ENCODE results near the gene MUS81. TPM values are rescaled to one million over a fixed set of nuclear protein-coding genes. Genes with fewer than 3 reads are reported as not detected.

Gene MUS81
- polyA plus RNA-seq, 4 donors: 46.6 to 56.8 (median 49.3) TPM

DNA sequence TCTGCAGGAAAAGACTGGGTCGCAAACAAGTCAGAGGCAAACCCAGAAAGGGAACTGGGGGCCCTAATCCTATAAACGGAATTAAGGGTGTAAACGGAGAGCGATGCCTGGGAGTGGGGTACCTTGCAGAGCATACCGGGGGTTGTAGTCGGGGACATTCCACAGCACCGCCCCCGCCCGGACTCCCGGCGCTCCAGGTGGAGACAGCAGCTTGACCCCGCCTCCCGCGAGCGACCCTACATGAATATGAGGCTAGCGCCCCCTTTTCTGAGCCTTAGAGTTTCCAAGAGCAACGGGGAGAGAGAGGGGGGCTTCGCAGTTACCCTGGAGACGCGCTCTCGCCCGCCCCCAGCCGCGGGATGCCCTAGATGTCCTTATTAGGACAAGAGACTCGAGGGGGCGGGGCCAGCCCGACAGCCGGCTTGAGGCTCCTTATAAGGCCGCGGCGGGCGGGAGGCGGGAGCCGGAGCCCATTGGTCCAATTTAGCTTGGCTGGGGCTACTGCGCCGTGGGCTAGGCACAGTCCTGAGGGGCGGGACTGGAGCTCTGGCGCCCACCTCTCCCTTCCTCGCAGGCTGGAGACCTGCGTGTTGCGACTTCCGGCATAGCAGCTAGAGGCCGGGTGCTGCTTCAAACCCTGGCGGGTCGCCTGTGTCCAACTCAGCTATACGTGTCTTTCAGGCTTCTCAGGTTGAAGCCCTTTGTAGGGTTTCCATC is 980 bp upstream of the MUS81 start:
- DNase-seq (ENCODE audit: low read depth in 4 of 4, low spot score in 3 of 4): peak; percentile 89 to 96 (median 96)

DNA sequence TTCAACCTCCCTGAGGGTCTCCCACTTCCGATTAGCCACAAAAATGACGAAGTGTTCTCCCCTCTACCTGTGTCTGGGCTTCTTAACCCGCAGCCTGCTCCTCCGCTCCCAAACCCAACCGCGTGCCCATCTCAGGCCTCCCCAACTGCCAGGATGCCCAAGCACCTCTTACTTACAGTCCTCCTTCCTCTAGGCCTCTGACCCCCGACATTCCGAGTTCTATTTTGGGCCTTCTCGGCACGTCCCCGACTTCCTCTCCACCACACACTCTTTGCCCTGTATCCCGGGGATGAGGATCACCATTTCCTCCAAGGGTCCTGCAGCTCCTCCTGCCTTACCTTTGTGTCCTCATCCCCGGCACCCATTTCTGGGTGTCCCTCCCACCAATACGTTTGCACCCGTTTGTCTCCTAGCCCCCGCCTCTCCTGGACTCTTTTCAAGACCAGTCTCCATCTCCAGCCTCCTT is 388 bp upstream of the MUS81 start:
- DNase-seq (ENCODE audit: low read depth in 4 of 4, low spot score in 3 of 4): no peak

DNA sequence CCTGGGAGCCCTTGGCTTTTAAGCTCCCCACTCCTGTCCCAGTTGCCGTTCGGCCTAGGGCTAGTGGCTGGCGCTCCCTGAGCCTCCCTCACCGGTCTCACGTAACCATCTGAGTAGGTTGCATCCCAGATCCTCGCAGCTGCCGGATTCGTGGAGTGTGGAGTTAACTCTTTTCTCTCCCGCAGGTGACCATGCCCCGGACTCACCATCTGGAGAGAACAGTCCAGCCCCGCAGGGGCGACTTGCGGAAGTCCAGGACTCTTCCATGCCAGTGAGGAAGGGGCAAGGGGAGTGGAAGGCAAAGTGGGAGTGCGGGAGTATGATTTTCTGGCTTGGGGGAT is 902 bp downstream of the MUS81 start:
- no peak for DNase-seq (ENCODE audit: low read depth in 4 of 4, low spot score in 3 of 4)

- DNase-seq (ENCODE audit: low read depth in 4 of 4, low spot score in 3 of 4): no peak
Observed at GRCh38 chr11:65861533-65862183, 1.4 kb downstream of the MUS81 start.

DNA sequence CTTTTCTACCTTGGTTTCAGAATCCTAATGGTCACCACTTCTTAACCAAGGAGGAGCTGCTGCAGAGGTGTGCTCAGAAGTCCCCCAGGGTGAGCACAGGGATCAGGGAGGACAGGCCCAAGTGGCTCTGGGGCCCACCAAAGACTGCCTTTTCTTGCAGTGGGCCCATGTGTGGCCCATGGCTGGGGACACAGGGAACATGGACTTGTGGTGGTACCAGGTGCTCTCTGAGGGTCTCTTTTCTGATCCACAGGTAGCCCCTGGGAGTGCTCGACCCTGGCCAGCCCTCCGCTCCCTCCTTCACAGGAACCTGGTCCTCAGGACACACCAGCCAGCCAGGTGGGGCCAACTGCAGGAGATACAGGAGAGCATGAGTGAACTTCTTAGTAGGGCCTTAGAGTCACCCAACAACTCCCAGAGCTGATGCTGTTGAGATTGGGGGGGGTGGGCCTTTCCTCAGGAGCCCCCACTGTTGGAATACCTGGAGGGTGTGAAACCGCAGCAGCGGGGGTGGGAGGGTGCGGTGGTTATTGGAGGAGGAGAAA is 2.0 kb downstream of the MUS81 start:
- no peak for DNase-seq (ENCODE audit: low read depth in 4 of 4, low spot score in 3 of 4)

DNA sequence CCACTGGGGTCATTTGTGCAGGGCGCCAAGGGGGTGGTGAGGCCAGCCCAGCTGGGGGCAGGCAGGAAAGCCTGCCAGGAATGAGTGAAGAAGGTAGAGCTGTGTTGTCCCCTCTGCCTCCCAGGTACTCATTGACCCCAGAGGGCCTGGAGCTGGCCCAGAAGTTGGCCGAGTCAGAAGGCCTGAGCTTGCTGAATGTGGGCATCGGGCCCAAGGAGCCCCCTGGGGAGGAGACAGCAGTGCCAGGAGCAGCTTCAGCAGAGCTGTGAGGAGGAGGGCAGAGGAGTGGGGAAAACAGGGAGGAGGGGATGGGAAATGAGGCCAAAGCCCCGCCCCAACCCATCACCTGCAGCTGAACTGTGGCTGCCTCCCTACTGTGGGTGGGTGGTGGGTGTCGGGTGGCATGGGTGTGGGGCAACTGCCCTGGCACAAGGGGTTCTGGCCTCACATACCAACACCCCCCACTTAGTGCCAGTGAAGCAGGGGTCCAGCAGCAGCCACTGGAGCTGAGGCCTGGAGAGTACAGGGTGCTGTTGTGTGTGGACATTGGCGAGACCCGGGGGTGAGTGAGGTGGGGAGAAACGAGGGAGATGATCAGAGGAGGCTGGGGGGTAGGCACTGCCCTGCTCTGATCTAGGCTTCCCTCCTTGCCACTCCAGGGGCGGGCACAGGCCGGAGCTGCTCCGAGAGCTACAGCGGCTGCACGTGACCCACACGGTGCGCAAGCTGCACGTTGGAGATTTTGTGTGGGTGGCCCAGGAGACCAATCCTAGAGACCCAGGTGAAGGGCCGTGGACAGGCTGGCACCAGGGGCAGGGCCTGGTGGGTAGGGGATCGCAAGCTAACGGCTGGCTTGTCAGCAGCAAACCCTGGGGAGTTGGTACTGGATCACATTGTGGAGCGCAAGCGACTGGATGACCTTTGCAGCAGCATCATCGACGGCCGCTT is 3.0 kb downstream of the MUS81 start:
- DNase-seq (ENCODE audit: low read depth in 4 of 4, low spot score in 3 of 4): no peak

DNA sequence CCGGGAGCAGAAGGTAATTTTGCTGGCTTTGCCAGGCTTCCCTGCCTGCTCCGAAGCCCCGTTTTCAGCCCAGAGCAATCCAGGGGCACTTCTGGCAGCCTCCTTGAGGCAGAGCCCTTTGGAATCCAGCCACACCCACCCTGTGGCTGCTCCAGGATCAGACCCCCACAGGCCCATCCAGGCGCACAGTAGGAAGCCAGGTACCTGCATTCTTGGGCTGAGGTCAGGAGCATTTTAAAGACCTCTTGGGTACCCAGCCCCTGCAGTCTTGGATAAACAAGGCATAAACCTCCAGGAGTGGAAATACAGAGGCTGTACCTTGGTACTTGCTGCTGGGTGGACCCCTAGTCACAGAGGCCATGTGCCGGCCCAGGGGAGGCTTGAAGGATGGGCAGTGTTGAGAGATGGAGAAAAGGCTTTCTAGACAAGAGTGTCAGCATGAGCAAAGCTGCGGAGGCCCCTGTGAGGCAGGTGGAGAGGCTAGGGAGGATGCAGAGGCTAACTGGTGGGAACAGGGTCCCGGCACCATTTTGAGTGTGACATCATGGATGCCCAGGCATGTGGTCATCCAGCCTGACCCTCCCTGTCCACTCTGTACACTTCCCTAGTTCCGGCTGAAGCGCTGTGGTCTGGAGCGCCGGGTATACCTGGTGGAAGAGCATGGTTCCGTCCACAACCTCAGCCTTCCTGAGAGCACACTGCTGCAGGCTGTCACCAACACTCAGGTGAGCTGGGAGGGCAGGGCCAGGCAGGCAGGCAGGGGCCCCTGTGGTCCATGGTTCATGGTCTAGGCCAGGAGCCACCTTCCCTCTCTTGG is 3.9 kb downstream of the MUS81 start:
- no peak for DNase-seq (ENCODE audit: low read depth in 4 of 4, low spot score in 3 of 4)

DNA sequence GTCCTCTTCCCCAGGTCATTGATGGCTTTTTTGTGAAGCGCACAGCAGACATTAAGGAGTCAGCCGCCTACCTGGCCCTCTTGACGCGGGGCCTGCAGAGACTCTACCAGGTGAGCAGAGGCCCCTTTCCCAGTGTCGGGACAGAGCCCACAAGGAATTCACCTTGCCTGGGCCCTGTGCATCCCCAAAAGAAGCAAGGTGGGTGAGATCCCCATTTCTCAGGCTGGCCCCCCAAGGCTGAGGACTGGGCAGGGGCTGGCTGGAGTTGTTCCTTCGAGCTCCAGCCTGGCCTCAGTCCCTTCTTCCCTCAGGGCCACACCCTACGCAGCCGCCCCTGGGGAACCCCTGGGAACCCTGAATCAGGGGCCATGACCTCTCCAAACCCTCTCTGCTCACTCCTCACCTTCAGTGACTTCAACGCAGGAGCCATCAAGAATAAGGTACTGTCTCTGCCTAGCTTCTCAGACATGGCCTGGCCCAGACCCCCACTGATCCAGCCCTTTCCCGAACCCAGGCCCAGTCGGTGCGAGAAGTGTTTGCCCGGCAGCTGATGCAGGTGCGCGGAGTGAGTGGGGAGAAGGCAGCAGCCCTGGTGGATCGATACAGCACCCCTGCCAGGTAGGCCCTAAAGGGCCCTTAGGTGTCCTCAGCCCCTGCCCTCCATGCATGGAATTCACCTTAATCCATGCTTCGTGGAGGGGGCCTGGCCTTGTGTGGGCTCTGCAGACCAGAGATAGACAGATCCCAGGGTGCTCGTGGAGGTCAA is 4.7 kb downstream of the MUS81 start:
- no peak for DNase-seq (ENCODE audit: low read depth in 4 of 4, low spot score in 3 of 4)

- no peak for DNase-seq (ENCODE audit: low read depth in 4 of 4, low spot score in 3 of 4)
Observed at GRCh38 chr11:65865550-65866172, 5.4 kb downstream of the MUS81 start.

- DNase-seq (ENCODE audit: low read depth in 4 of 4, low spot score in 3 of 4): no peak
Observed at GRCh38 chr11:65866509-65867283, 6.5 kb downstream of the MUS81 start.

DNA sequence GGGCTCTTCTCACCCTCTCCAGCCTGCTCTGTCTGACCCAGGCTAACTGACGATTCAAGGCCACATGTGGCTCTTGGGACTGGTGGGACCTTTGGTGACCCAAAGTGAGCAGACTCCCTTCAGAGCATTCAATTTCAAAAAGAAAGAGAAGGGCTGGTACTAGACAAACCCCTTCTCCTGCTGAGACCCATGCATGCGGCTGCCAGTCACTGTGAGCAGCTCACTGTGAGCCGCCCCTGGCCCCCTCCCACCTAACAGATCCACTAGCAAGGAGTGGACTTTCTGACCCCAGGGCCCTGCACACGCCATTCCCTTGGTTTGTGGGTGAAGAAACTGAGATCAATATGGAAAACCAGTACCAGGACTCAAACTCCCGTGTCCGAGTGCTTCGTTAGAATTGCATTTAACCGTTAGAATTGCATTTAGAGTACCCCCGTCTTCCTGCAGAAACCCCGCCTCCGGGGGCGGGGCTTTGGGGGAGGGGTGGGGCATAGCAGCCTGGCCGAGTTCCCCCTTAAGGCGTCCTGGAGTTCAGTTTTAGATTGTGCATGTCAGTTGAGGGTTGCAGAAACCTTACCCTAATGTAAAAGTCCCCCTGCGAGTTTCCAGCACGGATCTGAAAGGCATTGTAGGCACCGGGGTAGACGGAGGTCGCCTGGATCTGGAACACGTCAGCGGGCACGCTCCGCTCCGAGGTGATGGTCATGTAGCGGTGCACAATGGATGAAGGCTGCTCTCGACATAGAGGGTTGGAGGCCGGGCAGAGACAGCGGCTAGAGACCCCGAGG is 7.2 kb downstream of the MUS81 start:
- no peak for DNase-seq (ENCODE audit: low read depth in 4 of 4, low spot score in 3 of 4)

- no peak for DNase-seq (ENCODE audit: low read depth in 4 of 4, low spot score in 3 of 4)
Observed at GRCh38 chr11:65868076-65868667, 7.9 kb downstream of the MUS81 start.

DNA sequence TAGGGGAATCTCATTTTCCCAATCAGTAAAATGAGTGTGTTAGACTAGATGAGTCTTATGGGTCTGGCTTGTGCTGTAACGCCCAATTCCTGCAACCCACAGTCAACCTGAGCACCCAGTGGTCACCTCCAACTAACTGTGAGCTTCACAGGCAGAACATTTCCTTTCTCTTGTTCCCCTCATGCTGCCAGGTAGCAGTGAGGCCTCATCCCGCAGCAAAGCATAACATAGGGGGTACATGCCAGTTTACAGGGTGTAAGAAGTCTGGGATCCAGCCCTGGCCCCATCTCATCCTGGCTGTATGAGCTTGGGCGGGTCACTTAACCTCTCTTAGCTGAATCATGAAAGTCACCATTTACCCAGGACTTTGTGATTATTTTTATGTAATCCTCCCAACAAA is 8.7 kb downstream of the MUS81 start:
- DNase-seq (ENCODE audit: low read depth in 4 of 4, low spot score in 3 of 4): no peak

- no peak for DNase-seq (ENCODE audit: low read depth in 4 of 4, low spot score in 3 of 4)
Observed at GRCh38 chr11:65869643-65870306, 9.5 kb downstream of the MUS81 start.

- no peak for DNase-seq (ENCODE audit: low read depth in 4 of 4, low spot score in 3 of 4)
Observed at GRCh38 chr11:65870307-65870658, 10.1 kb downstream of the MUS81 start.
